ENCODE measurements around the gene MTFR1L. TPM values are rescaled to one million over a fixed set of nuclear protein-coding genes. Genes with fewer than 3 reads are reported as not detected.

MTFR1L gene
- total RNA-seq, 1 donor from 2014 or later = 20.9 TPM

DNA sequence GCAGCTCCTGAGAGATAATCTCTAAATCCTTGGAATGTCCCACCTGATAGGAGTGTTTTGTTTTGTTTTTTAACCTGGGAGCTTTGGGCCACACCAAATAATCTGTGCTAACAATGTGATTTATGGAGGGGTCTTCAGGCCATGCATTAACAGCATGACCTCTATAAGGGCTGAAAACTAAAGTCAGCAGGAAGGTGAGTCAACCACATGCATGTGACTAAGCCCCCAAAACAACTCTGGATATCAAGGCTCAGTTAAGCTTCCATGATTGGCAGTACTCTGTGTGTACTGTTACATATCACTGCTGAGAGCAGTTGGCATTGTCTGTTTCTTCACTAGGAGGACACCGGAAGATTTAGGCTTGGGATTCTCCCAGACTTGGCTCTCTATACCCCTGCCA is 28.8 kb downstream of the MTFR1L start:
- no peaks in the 10 kb centered on the region for H3K36me3 ChIP-seq
- intact Hi-C loops (cut with DNase I) = no loop called here
- TF ChIP-seq, protein P1, sequence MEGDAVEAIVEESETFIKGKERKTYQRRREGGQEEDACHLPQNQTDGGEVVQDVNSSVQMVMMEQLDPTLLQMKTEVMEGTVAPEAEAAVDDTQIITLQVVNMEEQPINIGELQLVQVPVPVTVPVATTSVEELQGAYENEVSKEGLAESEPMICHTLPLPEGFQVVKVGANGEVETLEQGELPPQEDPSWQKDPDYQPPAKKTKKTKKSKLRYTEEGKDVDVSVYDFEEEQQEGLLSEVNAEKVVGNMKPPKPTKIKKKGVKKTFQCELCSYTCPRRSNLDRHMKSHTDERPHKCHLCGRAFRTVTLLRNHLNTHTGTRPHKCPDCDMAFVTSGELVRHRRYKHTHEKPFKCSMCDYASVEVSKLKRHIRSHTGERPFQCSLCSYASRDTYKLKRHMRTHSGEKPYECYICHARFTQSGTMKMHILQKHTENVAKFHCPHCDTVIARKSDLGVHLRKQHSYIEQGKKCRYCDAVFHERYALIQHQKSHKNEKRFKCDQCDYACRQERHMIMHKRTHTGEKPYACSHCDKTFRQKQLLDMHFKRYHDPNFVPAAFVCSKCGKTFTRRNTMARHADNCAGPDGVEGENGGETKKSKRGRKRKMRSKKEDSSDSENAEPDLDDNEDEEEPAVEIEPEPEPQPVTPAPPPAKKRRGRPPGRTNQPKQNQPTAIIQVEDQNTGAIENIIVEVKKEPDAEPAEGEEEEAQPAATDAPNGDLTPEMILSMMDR (IDR thresholded peaks at IDR 0.05) = no peak
- H3K4me1 ChIP-seq = no peaks in the 10 kb centered on the region
- H3K27me3 ChIP-seq = no peaks in the 10 kb centered on the region
- no peak for DNase-seq (ENCODE audit: low spot score in 2 of 2)
- H3K9me3 ChIP-seq = no peaks in the 10 kb centered on the region
- no peak overlapping the region for H3K4me3 ChIP-seq
- no peak overlapping the region for H3K27ac ChIP-seq

GRCh38 chr1:25854554-25854953 is 34.8 kb downstream of the MTFR1L start:
- intact Hi-C loops (cut with DNase I) = no loop called here
- Histone ChIP-seq H3K36me3 (no peaks in the 10 kb centered on the region), H3K27me3 (no peaks in the 10 kb centered on the region), H3K27ac (no peak overlapping the region), H3K4me3 (no peak overlapping the region), H3K9me3 (no peaks in the 10 kb centered on the region), H3K4me1 (peaks cover 5 to 7% of the 10 kb centered on the region in 2 donors)
- no peak for DNase-seq (ENCODE audit: low spot score in 2 of 2)
- TF ChIP-seq, protein P1 (IDR thresholded peaks at IDR 0.05) = no peak

DNA sequence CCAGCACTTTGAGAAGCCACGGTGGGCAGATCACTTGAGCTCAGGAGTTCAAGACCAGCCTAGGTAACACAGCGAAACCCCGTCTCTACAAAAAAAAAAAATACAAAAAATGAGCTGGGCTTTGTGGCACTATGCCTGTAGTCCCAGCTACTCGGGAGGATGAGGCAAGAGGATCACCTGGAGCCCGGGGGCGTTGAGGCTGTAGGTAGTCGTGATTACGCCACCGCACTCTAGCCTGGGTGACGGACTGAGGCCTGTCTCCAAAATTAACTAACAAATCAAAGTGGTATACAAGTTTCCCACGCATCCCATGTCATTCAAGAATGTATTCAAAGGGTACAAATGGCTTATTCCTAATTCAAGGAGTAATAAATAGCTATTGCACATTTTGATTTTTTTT is 37.1 kb downstream of the MTFR1L start:
- TF ChIP-seq, protein P1 (IDR thresholded peaks at IDR 0.05) = no peak

GRCh38 chr1:25858494-25858893 is 38.7 kb downstream of the MTFR1L start:
- peak overlapping the region; percentile 68 to 70 for H3K4me3 ChIP-seq
- TF ChIP-seq, protein P1 (IDR thresholded peaks at IDR 0.05) = no peak
- peaks cover 5 to 7% of the 10 kb centered on the region in 2 donors for H3K36me3 ChIP-seq
- no peaks in the 10 kb centered on the region for H3K27me3 ChIP-seq
- no peaks in the 10 kb centered on the region for H3K9me3 ChIP-seq
- peaks cover 5 to 7% of the 10 kb centered on the region in 2 donors for H3K4me1 ChIP-seq
- intact Hi-C loops (cut with DNase I) = no loop called here
- H3K27ac ChIP-seq = no peak overlapping the region
- DNase-seq (ENCODE audit: low spot score in 2 of 2) = no peak

More for the DNA sequence above, 37.1 kb downstream of the MTFR1L start:
- Histone ChIP-seq H3K27me3 (no peaks in the 10 kb centered on the region), H3K9me3 (no peaks in the 10 kb centered on the region), H3K4me1 (peaks cover 5 to 7% of the 10 kb centered on the region in 2 donors), H3K4me3 (no peak overlapping the region), H3K36me3 (no peaks in the 10 kb centered on the region), H3K27ac (no peak overlapping the region)
- intact Hi-C loops (cut with DNase I) = no loop called here
- no peak for DNase-seq (ENCODE audit: low spot score in 2 of 2)

DNA sequence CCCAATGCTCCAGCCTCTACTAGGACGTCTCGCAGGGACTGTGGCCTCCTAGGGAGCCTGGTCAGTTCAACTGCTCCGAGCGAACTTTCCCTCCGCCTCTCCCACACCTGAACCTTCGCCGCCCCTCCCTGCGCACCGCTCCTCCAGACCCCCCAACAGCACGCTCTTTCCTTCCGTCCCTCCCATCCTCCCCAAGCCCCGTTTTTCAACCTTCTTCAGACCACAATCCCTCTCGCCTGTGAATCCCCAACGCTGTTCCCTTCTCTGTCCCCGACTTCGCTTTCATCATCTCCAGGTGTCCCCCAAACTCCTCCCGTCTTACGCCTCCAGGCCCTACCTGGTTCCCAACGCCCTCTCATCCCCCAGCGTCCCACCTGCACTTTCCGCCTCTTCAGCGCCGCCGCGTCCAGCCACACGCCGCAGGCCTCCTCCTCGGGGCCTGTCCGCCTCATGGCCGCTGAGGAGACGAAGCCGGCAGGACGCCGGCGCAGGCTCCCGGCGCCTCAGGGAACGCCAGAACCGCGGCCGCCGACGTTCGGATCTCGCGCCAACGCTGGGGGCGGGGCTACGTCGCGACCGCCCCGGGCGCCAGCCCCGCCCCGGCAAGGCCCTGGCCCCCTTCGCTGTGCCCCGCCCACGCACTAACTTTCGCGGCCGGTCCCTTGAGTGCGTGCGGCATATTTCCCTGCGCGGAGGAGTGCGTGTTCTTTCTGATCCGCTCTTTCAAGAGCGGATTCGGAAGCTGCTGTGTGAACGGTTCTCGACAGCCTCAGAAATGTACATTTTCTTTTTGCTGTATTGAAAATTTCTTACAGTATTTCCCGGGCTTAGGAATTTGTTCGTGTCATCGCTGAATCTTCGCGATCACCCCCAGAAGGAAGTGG is 39.4 kb downstream of the MTFR1L start, which contains the start of gene AUNIP:
AUNIP (minus strand) TSS at position 552 of the 884 bp plus-strand sequence; CDS start at position 452, 100 bp downstream.
- intact Hi-C loops (cut with DNase I) = no loop called here

More for the DNA sequence above, 39.4 kb downstream of the MTFR1L start, which contains the start of gene AUNIP:
- Histone ChIP-seq H3K27me3 (no peaks in the 10 kb centered on the region), H3K4me3 (peak within 1 kb of the TSS; percentile 68 to 70), H3K9me3 (no peaks in the 10 kb centered on the region), H3K4me1 (peaks cover 5 to 7% of the 10 kb centered on the region in 2 donors), H3K27ac (peak within 1 kb of the TSS; percentile 63 to 70), H3K36me3 (peaks cover 5 to 10% of the 10 kb centered on the region in 2 donors)
- peak in 1 of 2 donors; percentile 91 for DNase-seq (ENCODE audit: low spot score in 2 of 2)
- TF ChIP-seq, protein P1 (IDR thresholded peaks at IDR 0.05) = no peak

Measured in ascending aorta (tissue), 2 donors.